H9 (cell line): Measurements from ENCODE around the gene AK9. TPM values are rescaled to one million over a fixed set of nuclear protein-coding genes. Genes with fewer than 3 reads are reported as not detected.

ENCODE experiments used
- DNase-seq: peaks from one replicate; pipeline ENCODE4 v3.0.0-alpha.2; 2017
- H2AFZ ChIP-seq: one replicate; pipeline ENCODE4 v1.6.1; 2013; ENCODE audit warnings: mild to moderate bottlenecking, low read length, control low read depth, moderate library complexity
- H2AK5ac ChIP-seq: 2 replicates; pipeline ENCODE4 v1.6.1; 2013; ENCODE audit warnings: low read length, control low read depth, mixed read lengths; ENCODE audit not compliant: insufficient read length
- H2BK120ac ChIP-seq: one replicate; pipeline ENCODE4 v1.6.1; 2013; ENCODE audit warnings: low read depth, mild to moderate bottlenecking, low read length, control low read depth, inconsistent platforms; ENCODE audit not compliant: poor library complexity, severe bottlenecking
- H2BK12ac ChIP-seq: 2 replicates; pipeline ENCODE4 v1.6.1; 2013; ENCODE audit warnings: low read length, control low read depth, mixed read lengths, low read depth; ENCODE audit not compliant: insufficient read length
- H2BK15ac ChIP-seq: 2 replicates; pipeline ENCODE4 v1.6.1; 2013; ENCODE audit warnings: low read depth, low read length, control low read depth
- H2BK20ac ChIP-seq: one replicate; pipeline ENCODE4 v1.6.1; 2013; ENCODE audit warnings: low read depth, mild to moderate bottlenecking, low read length, control low read depth, inconsistent platforms; ENCODE audit not compliant: poor library complexity, severe bottlenecking
- H2BK5ac ChIP-seq: 2 replicates; pipeline ENCODE4 v1.6.1; 2013; ENCODE audit warnings: low read length, control low read depth, mixed read lengths; ENCODE audit not compliant: insufficient read length
- H3K14ac ChIP-seq: 2 replicates; pipeline ENCODE4 v1.6.1; 2013; ENCODE audit warnings: low read length, control low read depth; ENCODE audit not compliant: insufficient read depth
- H3K18ac ChIP-seq: 2 replicates; pipeline ENCODE4 v1.6.1; 2013; ENCODE audit warnings: low read depth, mild to moderate bottlenecking, mixed read lengths, low read length, control low read depth; ENCODE audit not compliant: insufficient read length
- H3K23ac ChIP-seq: 2 replicates; pipeline ENCODE4 v1.6.1; 2013; ENCODE audit warnings: low read length, control low read depth, mixed read lengths, low read depth; ENCODE audit not compliant: insufficient read length
- H3K23me2 ChIP-seq: 2 replicates; pipeline ENCODE4 v1.6.1; 2013; ENCODE audit warnings: low read depth, mild to moderate bottlenecking, mixed read lengths, low read length, control low read depth; ENCODE audit not compliant: insufficient read length, poor library complexity, severe bottlenecking
- H3K27ac ChIP-seq: 2 replicates; pipeline ENCODE4 v1.5.1; 2013; ENCODE audit warnings: low read length, control low read depth, mixed read lengths, low read depth; ENCODE audit not compliant: insufficient read length
- H3K27me3 ChIP-seq: 2 replicates; pipeline ENCODE4 v1.6.1; 2013; ENCODE audit warnings: low read length, control low read depth, inconsistent platforms; ENCODE audit not compliant: insufficient read depth
- H3K4ac ChIP-seq: 2 replicates; pipeline ENCODE4 v1.6.1; 2013; ENCODE audit warnings: low read depth, mild to moderate bottlenecking, control low read depth, inconsistent platforms, low read length, moderate library complexity
- H3K4me1 ChIP-seq: 2 replicates; pipeline ENCODE4 v1.6.1; 2013; ENCODE audit warnings: low read length, control low read depth, inconsistent platforms; ENCODE audit not compliant: insufficient read depth
- H3K4me2 ChIP-seq: 2 replicates; pipeline ENCODE4 v1.6.1; 2013; ENCODE audit warnings: low read length, control low read depth, mixed read lengths; ENCODE audit not compliant: insufficient read length, insufficient read depth
- H3K56ac ChIP-seq: 2 replicates; pipeline ENCODE4 v1.6.1; 2013; ENCODE audit warnings: low read depth, mild to moderate bottlenecking, mixed read lengths, low read length, control low read depth; ENCODE audit not compliant: insufficient read length
- H3K79me1 ChIP-seq: 2 replicates; pipeline ENCODE4 v1.6.1; 2013; ENCODE audit warnings: low read depth, mild to moderate bottlenecking, moderate library complexity, low read length, control low read depth, inconsistent platforms; ENCODE audit not compliant: insufficient read depth, poor library complexity, severe bottlenecking
- H3K79me2 ChIP-seq: 2 replicates; pipeline ENCODE4 v1.6.1; 2013; ENCODE audit warnings: low read length, control low read depth, inconsistent platforms; ENCODE audit not compliant: insufficient read depth
- H3K9ac ChIP-seq: 2 replicates; pipeline ENCODE4 v1.6.1; 2013; ENCODE audit warnings: low read length, control low read depth, mixed read lengths; ENCODE audit not compliant: insufficient read length; ENCODE audit errors: extremely low read depth
- H3K9me3 ChIP-seq: one replicate; pipeline ENCODE4 v1.6.1; 2013; ENCODE audit warnings: low read depth, low read length, inconsistent platforms; ENCODE audit not compliant: control insufficient read depth
- H3T11ph ChIP-seq: one replicate; pipeline ENCODE4 v1.6.1; 2013; ENCODE audit warnings: mild to moderate bottlenecking, low read length, control low read depth, inconsistent platforms
- H4K20me1 ChIP-seq: one replicate; pipeline ENCODE4 v1.6.1; 2013; ENCODE audit not compliant: control insufficient read depth, insufficient read length, insufficient read depth
- H4K5ac ChIP-seq: 2 replicates; pipeline ENCODE4 v1.6.1; 2013; ENCODE audit warnings: low read depth, mild to moderate bottlenecking, mixed read lengths, low read length, control low read depth; ENCODE audit not compliant: insufficient read length
- H4K8ac ChIP-seq: replicated peaks from 2 replicates; pipeline ENCODE4 v1.6.1; 2013; ENCODE audit warnings: low read length, control low read depth, mixed read lengths, low read depth; ENCODE audit not compliant: insufficient read length
- H4K91ac ChIP-seq: 2 replicates; pipeline ENCODE4 v1.6.1; 2013; ENCODE audit warnings: low read depth, mild to moderate bottlenecking, moderate library complexity, mixed read lengths, low read length, control low read depth; ENCODE audit not compliant: insufficient read length
- H3K27ac Mint-ChIP-seq, 3 experiments: 2 replicates in 2 of 3; 3 replicates in 1 of 3; pipeline ENCODE4 v1.8.0; 2020 to 2021; ENCODE audit warnings: mixed read lengths in 3 of 3, mild to moderate bottlenecking in 1 of 3, moderate library complexity in 1 of 3
- H3K27me3 Mint-ChIP-seq: 2 replicates; pipeline ENCODE4 v1.8.0; 2021; ENCODE audit warnings: low read depth, mild to moderate bottlenecking, moderate library complexity, mixed read lengths
- H3K36me3 Mint-ChIP-seq, 3 experiments: 2 replicates in 2 of 3; 3 replicates in 1 of 3; pipeline ENCODE4 v1.8.0; 2020 to 2021; ENCODE audit warnings: low read depth in 3 of 3, mixed read lengths in 3 of 3; ENCODE audit not compliant: insufficient read depth in 1 of 3
- H3K4me1 Mint-ChIP-seq, 2 experiments: 2 replicates each; pipeline ENCODE4 v1.8.0; 2020; ENCODE audit warnings: mixed read lengths in 2 of 2
- H3K4me3 Mint-ChIP-seq, 2 experiments: 2 replicates in 1 of 2; 3 replicates in 1 of 2; pipeline ENCODE4 v1.8.0; 2020 to 2021; ENCODE audit warnings: mild to moderate bottlenecking in 2 of 2, mixed read lengths in 2 of 2, moderate library complexity in 1 of 2
- H3K9me3 Mint-ChIP-seq, 2 experiments: 2 replicates in 1 of 2; 3 replicates in 1 of 2; pipeline ENCODE4 v1.8.0; 2020; ENCODE audit warnings: mild to moderate bottlenecking in 2 of 2, mixed read lengths in 2 of 2, moderate library complexity in 1 of 2
- WGBS: extraction: QIAGEN DNeasy Blood & Tissue Kit; methylation state at CpG from one replicate; pipeline ENCODE4 v1.1.7; 2013; ENCODE audit warnings: missing lambda C conversion rate, low lambda C conversion rate, mixed read lengths; ENCODE audit not compliant: insufficient read length; ENCODE audit errors: extremely low coverage; 5-methylcytosine and 5-hydroxymethylcytosine counted together
- total RNA-seq: library from RNA; stranded (reverse); gene quantifications from 2 replicates; pipeline ENCODE4 v1.2.1, GENCODE V29; 2021
- TF ChIP-seq, protein P1 (sequence below): fragments of 200-600 bp; sonication (generic); conservative IDR thresholded peaks from 3 replicates; pipeline ENCODE4 v1.8.0; 2021; ENCODE audit warnings: antibody characterized with exemption, mild to moderate bottlenecking

AK9 gene
- total RNA-seq, 1 experiment from 2014 or later, result 2.3 TPM

DNA sequence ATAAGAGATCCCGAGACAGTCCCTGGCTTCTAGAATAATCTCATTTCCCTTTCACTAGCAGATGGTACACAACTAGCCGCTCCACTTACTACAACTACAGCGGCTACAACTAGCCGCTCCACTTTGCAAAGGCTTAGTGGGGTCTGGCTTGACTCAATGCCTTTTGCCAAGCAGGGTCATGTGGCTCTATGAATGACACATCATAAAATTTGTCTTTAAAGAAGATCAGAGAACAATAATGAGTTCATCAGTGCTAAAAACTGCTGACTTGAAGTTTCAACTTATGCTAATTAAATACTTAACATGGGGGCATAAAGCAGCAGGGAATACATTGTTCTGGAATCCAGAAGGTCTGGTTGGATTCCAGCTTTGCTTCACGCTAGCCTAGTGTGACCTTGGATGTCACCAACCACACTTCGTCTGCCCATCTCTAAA lies 233.4 kb downstream of the AK9 start:
- H3K4me1 Mint-ChIP-seq, result peaks cover 44 to 47% of the 10 kb centered on the region in 2 experiments
- H3K4ac ChIP-seq, result no peak overlapping the region
- H2AK5ac ChIP-seq, result no peak overlapping the region
- no peaks in the 10 kb centered on the region for H3K27me3 Mint-ChIP-seq
- H3K79me1 ChIP-seq, result peaks cover 3% of the 10 kb centered on the region
- no peak overlapping the region for H3K23ac ChIP-seq
- no peaks in the 10 kb centered on the region for H3K79me2 ChIP-seq
- H3K9me3 ChIP-seq, result no peaks in the 10 kb centered on the region
- no peak overlapping the region for H2BK5ac ChIP-seq
- H3K56ac ChIP-seq, result no peak overlapping the region
- no peak overlapping the region for H2BK120ac ChIP-seq
- no peak overlapping the region for H4K91ac ChIP-seq
- H3K36me3 Mint-ChIP-seq, result peaks cover 18 to 30% (median 28%) of the 10 kb centered on the region in 3 experiments
- peaks cover 12% of the 10 kb centered on the region; the same call in 1 of the 2 replicates for H3K4me1 ChIP-seq
- H3K9ac ChIP-seq, result no peak overlapping the region
- no peak overlapping the region for H2BK20ac ChIP-seq
- H3K4me3 Mint-ChIP-seq, result peak overlapping the region in 1 of 2 experiments; percentile 92; a peak in 2 of 5 replicates
- H3K9me3 Mint-ChIP-seq, result no peaks in the 10 kb centered on the region; a peak in 1 of 5 replicates
- H2AFZ ChIP-seq, result no peak overlapping the region
- H3K4me2 ChIP-seq, result no peak overlapping the region
- WGBS, result no CpG with 5 or more reads among the region's 6 CpGs
- TF ChIP-seq, protein P1, sequence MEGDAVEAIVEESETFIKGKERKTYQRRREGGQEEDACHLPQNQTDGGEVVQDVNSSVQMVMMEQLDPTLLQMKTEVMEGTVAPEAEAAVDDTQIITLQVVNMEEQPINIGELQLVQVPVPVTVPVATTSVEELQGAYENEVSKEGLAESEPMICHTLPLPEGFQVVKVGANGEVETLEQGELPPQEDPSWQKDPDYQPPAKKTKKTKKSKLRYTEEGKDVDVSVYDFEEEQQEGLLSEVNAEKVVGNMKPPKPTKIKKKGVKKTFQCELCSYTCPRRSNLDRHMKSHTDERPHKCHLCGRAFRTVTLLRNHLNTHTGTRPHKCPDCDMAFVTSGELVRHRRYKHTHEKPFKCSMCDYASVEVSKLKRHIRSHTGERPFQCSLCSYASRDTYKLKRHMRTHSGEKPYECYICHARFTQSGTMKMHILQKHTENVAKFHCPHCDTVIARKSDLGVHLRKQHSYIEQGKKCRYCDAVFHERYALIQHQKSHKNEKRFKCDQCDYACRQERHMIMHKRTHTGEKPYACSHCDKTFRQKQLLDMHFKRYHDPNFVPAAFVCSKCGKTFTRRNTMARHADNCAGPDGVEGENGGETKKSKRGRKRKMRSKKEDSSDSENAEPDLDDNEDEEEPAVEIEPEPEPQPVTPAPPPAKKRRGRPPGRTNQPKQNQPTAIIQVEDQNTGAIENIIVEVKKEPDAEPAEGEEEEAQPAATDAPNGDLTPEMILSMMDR, result no peak
- H4K20me1 ChIP-seq, result no peaks in the 10 kb centered on the region
- no peak overlapping the region for H3K27ac ChIP-seq
- H3K23me2 ChIP-seq, result peaks cover 10% of the 10 kb centered on the region
- no peak overlapping the region for H4K5ac ChIP-seq
- no peak overlapping the region for H4K8ac ChIP-seq
- no peak overlapping the region for H3T11ph ChIP-seq
- peak overlapping the region in 2 of 3 experiments; percentile 11 to 65; a peak in 2 of 7 replicates for H3K27ac Mint-ChIP-seq
- no peak overlapping the region for H2BK12ac ChIP-seq
- no peak for DNase-seq
- H3K18ac ChIP-seq, result no peak overlapping the region
- no peak overlapping the region for H2BK15ac ChIP-seq
- H3K14ac ChIP-seq, result no peak overlapping the region
- H3K27me3 ChIP-seq, result no peaks in the 10 kb centered on the region
